K562 treated with DMSO at 1 percent for 4 hours (cell line): Measurements from ENCODE around the gene TBCA. TPM values are rescaled to one million over a fixed set of nuclear protein-coding genes. Genes with fewer than 3 reads are reported as not detected.

Experiments
- total RNA-seq: library from RNA; unstranded; fragments of 300-600 nt; gene quantifications from 2 replicates; pipeline ENCODE4 v1.2.3, GENCODE V29; 2022; ENCODE audit not compliant: insufficient read depth

The TBCA gene, protein sequence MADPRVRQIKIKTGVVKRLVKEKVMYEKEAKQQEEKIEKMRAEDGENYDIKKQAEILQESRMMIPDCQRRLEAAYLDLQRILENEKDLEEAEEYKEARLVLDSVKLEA
- total RNA-seq, result 362 and 390 TPM in 2 replicates

DNA sequence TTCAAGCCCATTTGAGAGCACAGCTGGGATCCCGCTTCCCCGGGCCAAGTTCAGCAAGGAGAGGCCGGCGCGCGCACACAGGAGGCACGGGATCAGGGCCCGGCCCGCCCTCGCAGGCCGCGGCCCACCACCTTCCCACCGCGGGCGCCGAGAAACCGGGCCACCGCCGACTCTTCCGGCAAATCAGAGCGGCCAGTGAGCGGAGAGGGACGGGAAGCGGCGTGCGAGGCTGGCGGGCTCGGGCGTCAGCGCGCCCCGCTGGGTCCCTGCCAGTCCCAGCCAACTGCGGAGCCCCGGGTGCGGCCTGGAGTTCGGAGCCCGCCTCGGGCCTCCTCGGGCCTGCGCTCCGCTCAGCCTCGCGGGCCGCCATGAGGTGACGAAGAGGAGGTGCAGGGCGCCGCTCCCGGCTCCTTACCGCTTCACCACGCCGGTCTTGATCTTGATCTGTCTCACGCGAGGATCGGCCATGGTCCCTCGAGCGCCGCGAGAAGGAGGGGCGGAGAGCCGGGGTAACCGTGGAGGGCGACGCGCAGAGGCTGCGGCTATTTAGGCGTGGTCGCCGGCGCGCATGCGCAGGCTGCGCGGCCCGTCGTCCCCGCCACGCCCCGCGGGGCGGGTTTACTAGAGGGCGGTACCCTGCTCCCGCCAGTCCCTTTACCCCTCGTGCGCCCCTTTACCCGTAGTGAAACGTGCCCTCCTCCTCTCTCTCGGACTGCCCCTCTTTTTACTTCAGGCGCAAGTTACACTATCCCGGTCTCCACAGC, at the start of gene TBCA:
TBCA (minus strand) TSS at position 550 of the 764 bp plus-strand sequence; CDS start at position 468, 82 bp downstream.

Other genes with a start within 250 kb of the TBCA start
- 0.21 TPM in 1 of 2 replicates, not detected in the other for gene OTP, start 137.6 kb downstream of the TBCA start, total RNA-seq